ENCODE measurements around the gene TMEM63C.

DNA sequence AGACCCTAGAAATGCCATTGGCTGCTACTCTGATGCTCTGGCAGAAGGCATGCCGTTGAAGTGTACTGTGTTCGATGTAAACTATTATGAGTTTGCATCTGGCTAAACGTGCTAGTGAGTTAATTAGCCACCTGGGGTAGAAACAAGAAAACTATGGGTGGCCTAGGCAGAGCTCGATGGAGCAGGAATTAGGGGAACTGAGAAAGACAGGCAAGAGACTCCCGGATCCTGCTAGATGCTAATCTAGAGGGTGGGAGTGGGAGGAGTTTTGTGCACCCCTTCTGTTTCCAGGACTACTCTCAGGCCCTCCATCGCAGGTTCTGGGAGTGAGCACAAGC is 32.0 kb downstream of the TMEM63C start:
- TF ChIP-seq, protein P1, sequence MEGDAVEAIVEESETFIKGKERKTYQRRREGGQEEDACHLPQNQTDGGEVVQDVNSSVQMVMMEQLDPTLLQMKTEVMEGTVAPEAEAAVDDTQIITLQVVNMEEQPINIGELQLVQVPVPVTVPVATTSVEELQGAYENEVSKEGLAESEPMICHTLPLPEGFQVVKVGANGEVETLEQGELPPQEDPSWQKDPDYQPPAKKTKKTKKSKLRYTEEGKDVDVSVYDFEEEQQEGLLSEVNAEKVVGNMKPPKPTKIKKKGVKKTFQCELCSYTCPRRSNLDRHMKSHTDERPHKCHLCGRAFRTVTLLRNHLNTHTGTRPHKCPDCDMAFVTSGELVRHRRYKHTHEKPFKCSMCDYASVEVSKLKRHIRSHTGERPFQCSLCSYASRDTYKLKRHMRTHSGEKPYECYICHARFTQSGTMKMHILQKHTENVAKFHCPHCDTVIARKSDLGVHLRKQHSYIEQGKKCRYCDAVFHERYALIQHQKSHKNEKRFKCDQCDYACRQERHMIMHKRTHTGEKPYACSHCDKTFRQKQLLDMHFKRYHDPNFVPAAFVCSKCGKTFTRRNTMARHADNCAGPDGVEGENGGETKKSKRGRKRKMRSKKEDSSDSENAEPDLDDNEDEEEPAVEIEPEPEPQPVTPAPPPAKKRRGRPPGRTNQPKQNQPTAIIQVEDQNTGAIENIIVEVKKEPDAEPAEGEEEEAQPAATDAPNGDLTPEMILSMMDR (conservative IDR thresholded peaks at IDR 0.05; ENCODE audit: low read depth, low read length), result no peak
- TF ChIP-seq EZH2 (IDR thresholded peaks at IDR 0.05; ENCODE audit: borderline replicate concordance, low read depth, low read length, poor library complexity, severe bottlenecking), result no peak

Measured in A673 (cell line).